ENCODE results near the gene GPT2.

- TF ChIP-seq ZC3H10 (CRISPR knock-in tag; IDR thresholded peaks at IDR 0.05) (no peak), RARB (CRISPR knock-in tag; IDR thresholded peaks at IDR 0.05) (no peak), ZFP30 (CRISPR knock-in tag; IDR thresholded peaks at IDR 0.05) (no peak), PATZ1 (CRISPR knock-in tag; IDR thresholded peaks at IDR 0.05; ENCODE audit: borderline replicate concordance) (no peak), ZNF70 (CRISPR knock-in tag; IDR thresholded peaks at IDR 0.05) (no peak), PPARA (CRISPR knock-in tag; IDR thresholded peaks at IDR 0.05; ENCODE audit: borderline replicate concordance) (no peak), ZNF565 (CRISPR knock-in tag; conservative IDR thresholded peaks at IDR 0.05; ENCODE audit: low read depth) (no peak), ISL1 (CRISPR knock-in tag; IDR thresholded peaks at IDR 0.05) (no peak), TCF4 (CRISPR knock-in tag; IDR thresholded peaks at IDR 0.05; ENCODE audit: borderline replicate concordance) (no peak)
Observed at GRCh38 chr16:46895399-46896313, 11.5 kb downstream of the GPT2 start.
